DND-41 (cell line): Measurements from ENCODE around the gene SLITRK2.

Experiments
- EZH2 ChIP-seq: IDR thresholded peaks from 3 replicates; pipeline ENCODE4 v1.6.1; 2012; ENCODE audit warnings: borderline replicate concordance, low read depth, mild to moderate bottlenecking, moderate library complexity, low read length, inconsistent platforms; ENCODE audit not compliant: severe bottlenecking
- TF ChIP-seq, protein P1 (sequence below): IDR thresholded peaks from 2 replicates; pipeline ENCODE4 v1.5.1; 2012; ENCODE audit warnings: borderline replicate concordance, low read length, moderate library complexity, mild to moderate bottlenecking; ENCODE audit not compliant: poor library complexity, severe bottlenecking; ENCODE audit errors: extremely low read depth

DNA sequence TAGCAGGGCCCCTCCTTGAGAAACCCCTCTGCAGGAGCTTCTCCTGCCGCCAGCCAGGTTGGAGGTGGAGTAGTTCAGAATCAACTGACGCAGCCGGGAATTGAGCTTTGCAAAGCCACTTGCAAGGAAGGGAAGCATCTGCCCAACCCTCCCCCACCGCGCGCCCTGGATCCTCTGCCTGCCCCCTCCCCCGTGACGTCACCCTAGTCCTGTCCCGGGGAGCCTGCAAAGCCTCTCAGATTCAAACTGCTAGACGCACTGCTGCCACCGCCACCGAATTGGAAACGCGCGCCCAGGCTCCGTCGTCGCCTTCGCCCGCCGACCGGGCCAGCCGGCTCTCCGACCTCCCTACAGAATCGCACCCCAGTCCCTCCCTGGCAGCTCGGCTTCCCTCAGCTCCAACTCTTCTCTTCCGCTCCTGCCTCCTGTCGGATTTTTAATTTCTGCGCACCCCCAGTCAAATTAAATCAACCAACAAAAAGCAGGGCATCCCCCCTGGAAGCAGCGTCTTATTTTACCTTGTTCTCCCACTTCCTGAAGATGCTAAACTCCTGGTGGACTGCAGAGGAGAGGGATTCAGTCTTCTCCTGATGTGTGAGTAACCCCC, 3.8 kb downstream of the SLITRK2 start:
- TF ChIP-seq, protein P1, sequence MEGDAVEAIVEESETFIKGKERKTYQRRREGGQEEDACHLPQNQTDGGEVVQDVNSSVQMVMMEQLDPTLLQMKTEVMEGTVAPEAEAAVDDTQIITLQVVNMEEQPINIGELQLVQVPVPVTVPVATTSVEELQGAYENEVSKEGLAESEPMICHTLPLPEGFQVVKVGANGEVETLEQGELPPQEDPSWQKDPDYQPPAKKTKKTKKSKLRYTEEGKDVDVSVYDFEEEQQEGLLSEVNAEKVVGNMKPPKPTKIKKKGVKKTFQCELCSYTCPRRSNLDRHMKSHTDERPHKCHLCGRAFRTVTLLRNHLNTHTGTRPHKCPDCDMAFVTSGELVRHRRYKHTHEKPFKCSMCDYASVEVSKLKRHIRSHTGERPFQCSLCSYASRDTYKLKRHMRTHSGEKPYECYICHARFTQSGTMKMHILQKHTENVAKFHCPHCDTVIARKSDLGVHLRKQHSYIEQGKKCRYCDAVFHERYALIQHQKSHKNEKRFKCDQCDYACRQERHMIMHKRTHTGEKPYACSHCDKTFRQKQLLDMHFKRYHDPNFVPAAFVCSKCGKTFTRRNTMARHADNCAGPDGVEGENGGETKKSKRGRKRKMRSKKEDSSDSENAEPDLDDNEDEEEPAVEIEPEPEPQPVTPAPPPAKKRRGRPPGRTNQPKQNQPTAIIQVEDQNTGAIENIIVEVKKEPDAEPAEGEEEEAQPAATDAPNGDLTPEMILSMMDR, result no peak
- no peak for TF ChIP-seq EZH2
